ENCODE results near the gene PRR29.
"Not testable (repeated sequence)": the region's sequence is repeated elsewhere in the genome, so short reads cannot be mapped to it uniquely, and the experiment has no call there.

Gene PRR29

DNA sequence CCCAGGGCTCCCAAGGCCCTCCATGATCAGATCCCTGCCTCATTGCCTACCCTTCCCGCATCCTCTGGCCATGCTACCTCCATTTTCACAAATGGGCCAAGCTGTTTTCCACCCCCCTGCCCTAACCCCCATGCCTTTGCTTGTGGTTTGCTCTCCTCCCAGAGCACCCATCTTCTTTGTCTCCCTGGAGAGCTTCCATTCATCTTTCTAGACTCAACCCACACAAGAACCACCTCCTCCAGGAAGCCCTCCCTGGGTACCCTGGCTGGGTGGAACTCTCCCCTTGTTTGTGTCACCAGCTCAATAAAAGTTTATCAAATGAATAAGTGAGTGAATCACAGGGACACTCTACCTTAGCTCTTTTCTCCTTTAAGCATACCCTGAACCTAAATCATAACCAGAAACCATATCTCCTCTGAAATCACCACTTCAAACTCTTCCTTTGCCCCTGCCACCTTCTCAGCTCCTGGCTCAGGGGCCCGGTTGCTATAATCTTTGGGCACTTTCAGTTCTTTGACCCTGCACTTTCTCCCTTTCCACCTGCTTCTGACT, 22.5 kb upstream of the PRR29 start:
- no peak for DNase-seq

DNA sequence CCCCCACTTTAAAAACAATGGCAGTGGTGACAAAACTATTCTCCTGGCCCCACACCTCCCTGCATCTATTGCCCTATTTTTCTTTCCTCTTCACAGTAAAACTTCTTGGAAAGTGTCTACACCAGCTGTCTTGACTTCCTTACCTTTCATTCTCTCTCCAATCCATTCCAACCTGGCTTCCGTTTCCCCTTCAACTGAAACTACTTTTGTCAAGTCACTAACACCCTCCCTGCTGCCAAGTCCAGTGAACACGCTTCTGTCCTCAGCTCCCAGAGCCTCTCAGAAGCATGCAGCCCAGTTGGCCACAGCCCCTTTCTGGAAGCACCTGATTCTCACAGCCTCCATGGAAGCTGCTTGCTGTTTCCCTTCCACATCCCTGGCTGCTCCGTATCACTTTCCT, 21.4 kb upstream of the PRR29 start:
- no peak for DNase-seq

GRCh38 chr17:63978272-63979200, 19.6 kb upstream of the PRR29 start:
- no peak for DNase-seq

DNA sequence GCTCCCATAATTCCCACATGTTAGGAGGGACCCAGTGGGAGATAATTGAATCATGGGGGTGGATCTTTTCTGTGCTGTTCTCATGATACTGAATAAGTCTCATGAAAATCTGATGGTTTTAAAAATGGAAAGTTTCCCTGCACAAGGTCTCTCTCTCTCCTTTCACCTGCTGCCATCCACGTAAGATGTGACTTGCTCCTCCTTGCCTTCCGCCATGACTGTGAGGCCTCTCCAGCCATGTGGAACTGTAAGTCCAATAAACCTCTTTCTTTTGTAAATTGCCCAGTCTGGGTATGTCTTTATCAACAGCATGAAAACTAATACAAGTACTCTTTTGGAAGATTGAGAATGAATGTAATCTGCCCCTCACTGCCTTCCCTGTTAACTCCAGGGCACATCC, 15.5 kb upstream of the PRR29 start:
- DNase-seq = not testable (repeated sequence)

DNA sequence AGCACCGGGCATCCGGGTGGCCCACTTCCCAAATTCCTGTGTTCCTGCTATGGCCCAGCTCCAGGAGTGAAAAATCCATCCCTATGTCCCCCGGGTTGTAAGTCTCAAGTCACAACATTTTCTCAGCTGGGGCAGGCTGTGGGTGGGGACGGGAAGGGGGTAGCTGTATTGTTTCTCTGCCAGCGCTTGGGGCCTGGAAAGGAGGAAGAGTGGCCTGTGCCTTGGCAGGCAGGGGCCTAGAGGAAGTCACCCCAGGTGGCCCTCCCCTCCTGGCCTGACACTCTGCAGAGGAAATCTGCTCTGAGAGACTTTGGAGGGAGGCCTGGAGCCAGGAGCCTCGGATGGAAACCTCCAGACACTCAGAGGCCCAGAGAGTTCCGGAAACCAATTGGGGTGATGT, 14.8 kb upstream of the PRR29 start:
- DNase-seq = no peak

DNA sequence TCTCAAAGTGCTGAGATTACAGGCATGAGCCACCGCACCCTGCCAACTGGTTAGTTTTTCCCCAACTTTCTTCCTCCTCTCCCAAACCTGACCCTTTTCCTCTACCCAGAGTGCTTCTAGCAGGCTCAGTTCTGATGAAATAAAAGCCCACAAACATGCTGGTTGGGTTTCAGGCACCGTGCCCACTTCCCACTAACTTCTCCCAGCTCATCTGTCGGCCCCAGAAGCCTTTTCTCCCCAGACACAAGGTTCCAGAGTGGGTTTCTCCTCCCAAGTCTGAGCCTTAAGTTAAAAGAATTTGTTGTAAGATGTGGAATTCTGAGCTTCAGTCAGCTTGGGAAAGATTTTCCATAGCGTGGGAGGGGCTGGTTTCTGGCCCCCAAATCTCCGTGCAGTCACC, 13.9 kb upstream of the PRR29 start:
- no peak for DNase-seq

- DNase-seq = peak; percentile 51
These were observed 13.3 kb upstream of the PRR29 start for GRCh38 chr17:63984651-63985386.

DNA sequence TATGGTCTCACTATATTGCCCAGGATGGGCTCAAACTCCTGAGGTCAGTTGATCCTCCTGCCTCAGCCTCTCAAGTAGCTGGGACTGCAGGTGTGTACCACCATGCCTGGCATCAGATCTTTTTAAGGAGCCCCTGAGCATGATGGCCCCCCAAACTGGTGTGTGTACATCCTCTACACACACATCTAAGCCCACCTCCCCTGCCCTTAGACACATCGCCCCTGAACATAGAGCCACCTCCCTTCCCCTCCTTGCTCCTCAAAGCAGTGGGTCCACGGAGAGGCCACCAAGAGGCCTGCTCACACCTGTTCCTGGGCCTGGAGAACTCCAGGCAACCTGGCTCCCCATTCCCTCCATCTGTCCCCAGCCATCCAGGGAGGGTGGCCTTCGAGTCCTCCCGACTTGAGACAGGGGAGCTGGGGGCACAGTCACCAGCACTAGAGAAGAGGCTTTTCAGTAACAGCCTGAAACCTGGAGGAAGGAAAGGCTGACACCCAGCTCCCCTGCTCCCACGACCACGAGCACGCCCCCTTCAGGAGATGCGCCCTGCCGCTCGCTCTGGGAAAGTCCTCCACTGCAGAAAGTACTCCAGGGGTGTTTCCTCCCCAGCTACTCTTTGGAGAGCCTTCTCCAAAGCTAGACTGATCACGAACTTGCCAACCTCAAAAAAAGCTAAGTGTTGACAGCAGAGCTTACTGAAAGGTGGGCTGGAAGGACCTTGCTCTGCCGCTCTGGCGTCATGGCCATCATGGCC, 12.6 kb upstream of the PRR29 start:
- no peak for DNase-seq

DNA sequence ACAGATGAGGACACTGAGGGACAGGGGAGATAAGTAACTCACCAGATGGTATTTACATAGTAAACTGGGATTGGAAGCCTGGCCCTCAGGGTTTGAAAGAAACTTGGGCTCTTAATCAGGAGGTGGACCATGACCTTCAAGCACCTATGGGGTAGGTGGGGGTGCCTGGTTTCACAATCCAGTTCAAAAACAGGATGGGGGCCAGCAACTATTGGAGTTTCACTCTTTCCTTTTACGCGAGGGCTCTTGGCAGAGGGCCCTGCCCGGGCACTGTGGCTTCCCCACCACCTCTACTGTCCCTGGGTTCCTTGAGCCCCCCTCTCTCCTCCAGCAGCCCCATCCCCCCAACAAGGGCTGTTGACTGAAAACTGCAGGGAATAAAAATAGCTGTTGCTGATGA, 11.3 kb upstream of the PRR29 start:
- no peak for DNase-seq

DNA sequence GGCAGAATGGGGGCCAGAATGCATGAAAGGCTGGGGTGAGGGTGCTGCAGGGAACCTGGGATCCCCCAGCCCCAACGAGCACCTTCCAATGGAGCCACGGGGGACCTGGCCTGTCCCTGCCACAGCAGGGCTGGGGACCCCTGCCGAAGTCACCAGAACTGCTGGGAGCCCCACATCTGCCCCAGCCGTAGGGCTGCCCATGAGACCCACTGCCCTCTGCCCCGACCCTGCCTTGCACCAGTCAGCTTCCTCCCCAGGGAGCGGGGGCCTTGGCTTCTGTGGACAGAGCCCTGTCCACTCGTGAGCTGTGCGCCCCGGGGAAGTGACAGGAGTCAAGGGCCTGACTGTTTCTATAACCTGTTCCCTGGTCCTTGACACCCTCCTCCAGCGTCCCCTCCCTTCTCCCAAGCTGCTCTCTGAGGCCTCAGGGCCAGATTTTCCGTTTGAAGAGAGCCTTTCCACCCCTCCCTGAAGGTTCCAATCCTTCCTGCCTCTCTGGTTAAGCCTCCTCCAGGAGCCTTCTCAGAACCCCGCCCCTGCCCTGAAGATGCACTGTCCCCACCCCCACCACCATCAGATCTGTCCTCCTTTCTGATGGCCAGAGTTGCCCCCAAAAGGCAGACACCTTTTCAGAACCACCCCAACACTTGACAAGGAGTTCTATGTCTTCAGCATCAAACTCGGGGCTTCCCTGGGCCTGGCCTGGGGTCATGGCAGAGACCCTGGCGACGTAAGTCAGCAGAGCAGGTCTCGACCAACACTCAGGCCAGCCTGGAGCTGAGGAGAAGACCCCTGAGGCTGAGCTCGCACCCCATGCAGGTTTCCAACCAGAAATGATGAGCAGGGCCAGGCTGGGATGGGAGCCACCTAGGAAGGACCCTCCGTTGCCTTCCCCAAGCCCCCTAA, 10.7 kb upstream of the PRR29 start:
- DNase-seq = no peak

- DNase-seq = no peak
These were observed 10.0 kb upstream of the PRR29 start for GRCh38 chr17:63988127-63988478.

- no peak for DNase-seq
These were observed 9.2 kb upstream of the PRR29 start for GRCh38 chr17:63988741-63989621.

GRCh38 chr17:63989622-63990345, 8.4 kb upstream of the PRR29 start:
- DNase-seq = no peak

DNA sequence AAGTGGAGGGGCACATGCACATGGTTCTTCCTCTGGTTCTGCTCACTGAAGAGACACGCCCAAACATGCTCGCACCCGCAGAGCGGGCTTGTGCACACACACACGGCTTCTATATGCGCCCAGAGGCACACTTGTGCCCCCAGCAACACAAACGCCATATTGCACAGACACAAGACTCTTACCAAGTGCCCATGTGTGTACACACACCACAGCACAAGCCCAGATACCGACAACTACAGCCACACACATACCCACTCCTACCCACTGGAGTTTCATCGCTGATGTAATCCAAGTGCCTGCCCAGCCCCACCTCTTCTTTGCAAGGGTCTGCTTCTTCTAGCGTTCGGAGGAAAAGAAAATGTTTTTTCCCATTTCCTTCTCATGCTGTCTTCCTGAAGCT, 6.5 kb upstream of the PRR29 start:
- no peak for DNase-seq

- DNase-seq = no peak
These were observed 4.7 kb upstream of the PRR29 start for GRCh38 chr17:63993368-63993985.

DNA sequence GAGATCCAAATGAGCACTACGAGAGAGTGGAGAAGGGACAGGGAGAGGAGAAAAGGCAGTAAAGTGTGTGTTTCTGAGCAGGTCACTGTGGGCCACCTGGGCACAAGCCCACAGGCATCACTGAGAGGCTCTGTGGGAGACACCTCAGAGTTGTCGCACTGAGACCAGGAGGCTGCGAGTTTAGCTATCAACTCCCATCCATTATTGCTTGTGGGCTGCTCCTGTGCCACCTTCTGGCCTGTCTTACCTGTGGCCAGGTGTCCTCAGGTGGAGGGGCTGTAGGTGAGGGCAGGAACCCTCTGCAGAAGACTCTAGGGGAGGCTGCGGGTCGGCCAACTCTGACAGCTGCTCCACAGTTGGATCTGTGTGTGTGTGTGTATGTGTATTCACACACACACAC, 2.5 kb upstream of the PRR29 start:
- no peak for DNase-seq

DNA sequence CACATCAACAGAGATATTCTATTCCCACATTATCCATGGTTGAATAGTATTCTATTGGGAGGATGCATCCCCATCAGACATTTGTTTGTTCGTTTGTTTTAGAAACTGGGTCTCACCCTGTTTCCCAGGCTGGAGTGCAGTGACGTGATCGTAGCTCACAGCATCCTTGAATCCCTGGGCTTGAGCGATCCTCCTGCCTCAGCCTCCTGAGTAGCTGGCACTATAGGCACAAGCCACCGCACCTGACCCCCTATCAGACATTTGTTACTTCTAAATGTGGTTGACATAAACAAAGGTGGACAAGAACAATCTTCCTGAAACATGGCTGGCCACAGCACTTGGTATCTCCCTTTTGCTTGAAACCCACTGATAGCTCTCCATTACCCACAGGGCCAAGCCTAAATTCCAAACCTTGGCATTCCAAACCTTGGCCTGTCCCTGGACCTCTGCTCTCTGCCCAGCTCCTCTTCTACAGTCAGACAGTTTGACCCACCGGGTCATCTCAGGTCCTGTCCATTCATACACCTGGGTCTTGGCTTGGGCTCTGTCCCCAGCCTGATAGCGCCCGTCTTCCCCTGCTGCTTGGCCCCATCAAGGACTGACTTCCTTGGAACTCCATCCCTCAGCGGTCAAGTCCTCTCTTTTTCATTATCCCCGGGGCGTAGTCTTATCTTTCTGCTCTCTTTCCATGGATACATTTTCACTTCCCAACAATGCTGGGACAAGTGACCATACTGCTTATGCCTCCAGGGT, 1.5 kb upstream of the PRR29 start:
- no peak for DNase-seq

GRCh38 chr17:63997341-63998048, 656 bp upstream of the PRR29 start:
- no peak for DNase-seq
